ENCODE results near the gene LHFPL6. TPM values are rescaled to one million over a fixed set of nuclear protein-coding genes. Genes with fewer than 3 reads are reported as not detected.

The LHFPL6 gene
- total and polyA plus RNA-seq, 9 of the 15 experiments (the other 6 are each of a cell fraction or from before 2014, with no cell fraction given), result 0.18 TPM; not detected in 8

DNA sequence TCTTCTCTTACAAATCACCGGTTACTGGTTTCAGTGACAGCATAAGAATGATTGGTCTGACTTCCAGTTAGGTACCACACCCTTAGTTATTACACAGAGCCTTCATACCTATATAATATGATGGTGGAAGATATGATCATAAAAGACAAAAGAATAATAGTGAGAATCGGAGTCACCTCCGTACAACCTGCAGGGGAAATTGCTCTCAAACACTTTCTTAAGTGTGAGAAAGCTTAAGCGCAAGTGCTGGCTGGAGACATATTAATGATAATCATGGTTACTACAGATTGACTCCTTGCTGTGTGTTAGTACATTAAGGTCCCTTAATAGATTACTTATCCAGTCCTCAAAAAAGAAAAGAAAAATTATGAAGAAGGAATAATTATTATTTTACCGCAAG is 1.8 kb upstream of the LHFPL6 start (continued):
- no peak for TF ChIP-seq ZNF780A (CRISPR knock-in tag; IDR thresholded peaks at IDR 0.05)
- TF ChIP-seq ZNF75A (CRISPR knock-in tag; IDR thresholded peaks at IDR 0.05), result no peak
- no peak for TF ChIP-seq NUFIP1 (IDR thresholded peaks at IDR 0.05; ENCODE audit: partially characterized antibody)
- no peak for TF ChIP-seq MAFG (tag; conservative IDR thresholded peaks at IDR 0.05)
- no peak for TF ChIP-seq KLF10 (CRISPR knock-in tag; IDR thresholded peaks at IDR 0.05)
- no peak for TF ChIP-seq ZKSCAN3 (CRISPR knock-in tag; IDR thresholded peaks at IDR 0.05)
- no peak for TF ChIP-seq KDM1A (IDR thresholded peaks at IDR 0.05)
- TF ChIP-seq TGIF2 (CRISPR knock-in tag; IDR thresholded peaks at IDR 0.05), result no peak
- no peak for TF ChIP-seq IFI16 (CRISPR knock-in tag; IDR thresholded peaks at IDR 0.05)
- TF ChIP-seq, protein P1, sequence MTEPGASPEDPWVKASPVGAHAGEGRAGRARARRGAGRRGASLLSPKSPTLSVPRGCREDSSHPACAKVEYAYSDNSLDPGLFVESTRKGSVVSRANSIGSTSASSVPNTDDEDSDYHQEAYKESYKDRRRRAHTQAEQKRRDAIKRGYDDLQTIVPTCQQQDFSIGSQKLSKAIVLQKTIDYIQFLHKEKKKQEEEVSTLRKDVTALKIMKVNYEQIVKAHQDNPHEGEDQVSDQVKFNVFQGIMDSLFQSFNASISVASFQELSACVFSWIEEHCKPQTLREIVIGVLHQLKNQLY (CRISPR knock-in tag; conservative IDR thresholded peaks at IDR 0.05), result no peak

DNA sequence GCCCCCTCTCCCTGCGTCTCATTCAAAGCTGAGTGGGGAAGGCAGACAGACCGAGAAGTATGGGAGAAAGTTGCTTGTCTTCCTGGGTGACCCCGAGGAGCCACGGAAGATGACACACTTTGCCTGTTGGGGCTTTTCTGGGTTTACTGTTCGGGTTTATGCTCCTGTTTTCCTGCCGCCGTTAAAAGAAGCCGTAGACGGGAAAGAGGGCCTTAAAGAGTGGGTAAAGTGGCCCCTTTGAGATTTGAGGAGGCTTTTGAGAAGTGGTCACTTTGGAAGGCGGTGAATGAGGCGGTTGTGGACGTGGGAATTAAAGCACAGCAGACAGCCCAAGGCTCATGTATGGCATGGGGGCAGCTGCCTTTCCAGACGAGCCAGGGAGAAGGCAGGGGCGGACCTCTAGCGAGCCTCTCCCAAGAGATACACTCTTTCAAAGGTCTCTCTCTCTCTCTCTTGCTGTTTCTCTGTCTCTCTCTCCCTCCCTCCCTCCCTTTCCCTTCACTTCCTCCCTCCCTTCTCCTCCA is 493 bp upstream of the LHFPL6 start:
- FAIRE-seq (no peak), DNase-seq (ENCODE audit: extremely low read depth in 1 of 4, low spot score in 3 of 4) (no peak), ATAC-seq (no peak)
- Histone ChIP-seq H3K9me3 (replicated peaks; ENCODE audit: control insufficient read depth, insufficient read depth, low read depth, low read length) (no peaks in the 10 kb centered on the region), H3K9me1 (ENCODE audit: control insufficient read depth, insufficient read depth, low read length) (no peaks in the 10 kb centered on the region), H3K4me3 (no peak overlapping the region), H2AFZ (ENCODE audit: low read depth, low read length) (no peak overlapping the region), H3K4me1 (replicated peaks in 1 of 2; ENCODE audit: control insufficient read depth in 2 of 2, insufficient read depth in 2 of 2, low read length in 2 of 2) (peaks cover 0 to 9% of the 10 kb centered on the region in 2 experiments; a peak in 2 of 5 replicates), H3K27ac (ENCODE audit: extremely low read depth, low read depth, low read length) (no peak overlapping the region), H3K9ac (ENCODE audit: insufficient read depth in 1 of 2, low read depth in 2 of 2, low read length in 2 of 2) (no peak overlapping the region), H4K20me1 (replicated peaks; ENCODE audit: control insufficient read depth, insufficient read depth, low read length) (no peaks in the 10 kb centered on the region), H3K27me3 (ENCODE audit: control insufficient read depth in 2 of 2, insufficient read depth in 2 of 2, low read length in 2 of 2) (peaks cover 7 to 15% of the 10 kb centered on the region in 2 experiments; a peak in 4 of 5 replicates), H3K79me2 (ENCODE audit: control insufficient read depth, insufficient read depth, low read length) (no peaks in the 10 kb centered on the region), H3K36me3 (ENCODE audit: control insufficient read depth, insufficient read depth, low read length) (no peaks in the 10 kb centered on the region), H3K4me2 (ENCODE audit: insufficient read depth, low read length) (no peak overlapping the region)
- ChIA-PET POLR2A (no interaction called here), CTCF (ENCODE audit: low intra/inter-chr PET ratio) (interaction anchor here (0.6 kb wide), 1 partner anchor 893 kb away, joined by 3 read pairs; no protein-coding TSS in a partner anchor)
- in situ Hi-C loops (cut with MboI), result loop anchor here (25.0 kb wide), 1 partner anchor 641 kb away; no protein-coding TSS in a partner anchor
- BruUV-seq (replicated peaks), result no TSS peak
- 0% methylated on average over 9 of the region's 15 CpGs for WGBS (ENCODE audit: insufficient coverage, low coverage, missing lambda C conversion rate)
- intact Hi-C loops (cut with micrococcal nuclease), result no loop called here
- TF ChIP-seq ZNF507 (tag; conservative IDR thresholded peaks at IDR 0.05) (no peak), ZBTB7A (IDR thresholded peaks at IDR 0.05; ENCODE audit: borderline replicate concordance, control insufficient read depth, low read depth, low read length) (no peak), ZFX (CRISPR knock-in tag; IDR thresholded peaks at IDR 0.05) (no peak), SMAD2 (IDR thresholded peaks at IDR 0.05; ENCODE audit: low read depth, low read length) (no peak), GATAD2B (IDR thresholded peaks at IDR 0.05; ENCODE audit: borderline replicate concordance) (no peak), CXXC5 (CRISPR knock-in tag; IDR thresholded peaks at IDR 0.05) (no peak), HCFC1 (IDR thresholded peaks at IDR 0.05; ENCODE audit: low read depth, low read length) (no peak), KDM4B (IDR thresholded peaks at IDR 0.05; ENCODE audit: borderline replicate concordance in 2 of 2, low read depth in 1 of 2) (no peak)
- TF ChIP-seq, protein P2, sequence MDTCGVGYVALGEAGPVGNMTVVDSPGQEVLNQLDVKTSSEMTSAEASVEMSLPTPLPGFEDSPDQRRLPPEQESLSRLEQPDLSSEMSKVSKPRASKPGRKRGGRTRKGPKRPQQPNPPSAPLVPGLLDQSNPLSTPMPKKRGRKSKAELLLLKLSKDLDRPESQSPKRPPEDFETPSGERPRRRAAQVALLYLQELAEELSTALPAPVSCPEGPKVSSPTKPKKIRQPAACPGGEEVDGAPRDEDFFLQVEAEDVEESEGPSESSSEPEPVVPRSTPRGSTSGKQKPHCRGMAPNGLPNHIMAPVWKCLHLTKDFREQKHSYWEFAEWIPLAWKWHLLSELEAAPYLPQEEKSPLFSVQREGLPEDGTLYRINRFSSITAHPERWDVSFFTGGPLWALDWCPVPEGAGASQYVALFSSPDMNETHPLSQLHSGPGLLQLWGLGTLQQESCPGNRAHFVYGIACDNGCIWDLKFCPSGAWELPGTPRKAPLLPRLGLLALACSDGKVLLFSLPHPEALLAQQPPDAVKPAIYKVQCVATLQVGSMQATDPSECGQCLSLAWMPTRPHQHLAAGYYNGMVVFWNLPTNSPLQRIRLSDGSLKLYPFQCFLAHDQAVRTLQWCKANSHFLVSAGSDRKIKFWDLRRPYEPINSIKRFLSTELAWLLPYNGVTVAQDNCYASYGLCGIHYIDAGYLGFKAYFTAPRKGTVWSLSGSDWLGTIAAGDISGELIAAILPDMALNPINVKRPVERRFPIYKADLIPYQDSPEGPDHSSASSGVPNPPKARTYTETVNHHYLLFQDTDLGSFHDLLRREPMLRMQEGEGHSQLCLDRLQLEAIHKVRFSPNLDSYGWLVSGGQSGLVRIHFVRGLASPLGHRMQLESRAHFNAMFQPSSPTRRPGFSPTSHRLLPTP (IDR thresholded peaks at IDR 0.05; ENCODE audit: borderline replicate concordance, extremely low read depth, insufficient read length), result no peak
